H9 (cell line): ENCODE results near the gene GSTK1. TPM values are rescaled to one million over a fixed set of nuclear protein-coding genes. Genes with fewer than 3 reads are reported as not detected.

Source experiments
- DNase-seq: peaks from one replicate; pipeline ENCODE4 v3.0.0-alpha.2; 2017
- H2AFZ ChIP-seq: one replicate; pipeline ENCODE4 v1.6.1; 2013; ENCODE audit warnings: mild to moderate bottlenecking, low read length, control low read depth, moderate library complexity
- H2AK5ac ChIP-seq: 2 replicates; pipeline ENCODE4 v1.6.1; 2013; ENCODE audit warnings: low read length, control low read depth, mixed read lengths; ENCODE audit not compliant: insufficient read length
- H2BK120ac ChIP-seq: one replicate; pipeline ENCODE4 v1.6.1; 2013; ENCODE audit warnings: low read depth, mild to moderate bottlenecking, low read length, control low read depth, inconsistent platforms; ENCODE audit not compliant: poor library complexity, severe bottlenecking
- H2BK12ac ChIP-seq: 2 replicates; pipeline ENCODE4 v1.6.1; 2013; ENCODE audit warnings: low read length, control low read depth, mixed read lengths, low read depth; ENCODE audit not compliant: insufficient read length
- H2BK15ac ChIP-seq: 2 replicates; pipeline ENCODE4 v1.6.1; 2013; ENCODE audit warnings: low read depth, low read length, control low read depth
- H2BK20ac ChIP-seq: one replicate; pipeline ENCODE4 v1.6.1; 2013; ENCODE audit warnings: low read depth, mild to moderate bottlenecking, low read length, control low read depth, inconsistent platforms; ENCODE audit not compliant: poor library complexity, severe bottlenecking
- H2BK5ac ChIP-seq: 2 replicates; pipeline ENCODE4 v1.6.1; 2013; ENCODE audit warnings: low read length, control low read depth, mixed read lengths; ENCODE audit not compliant: insufficient read length
- H3K14ac ChIP-seq: 2 replicates; pipeline ENCODE4 v1.6.1; 2013; ENCODE audit warnings: low read length, control low read depth; ENCODE audit not compliant: insufficient read depth
- H3K18ac ChIP-seq: 2 replicates; pipeline ENCODE4 v1.6.1; 2013; ENCODE audit warnings: low read depth, mild to moderate bottlenecking, mixed read lengths, low read length, control low read depth; ENCODE audit not compliant: insufficient read length
- H3K23ac ChIP-seq: 2 replicates; pipeline ENCODE4 v1.6.1; 2013; ENCODE audit warnings: low read length, control low read depth, mixed read lengths, low read depth; ENCODE audit not compliant: insufficient read length
- H3K23me2 ChIP-seq: 2 replicates; pipeline ENCODE4 v1.6.1; 2013; ENCODE audit warnings: low read depth, mild to moderate bottlenecking, mixed read lengths, low read length, control low read depth; ENCODE audit not compliant: insufficient read length, poor library complexity, severe bottlenecking
- H3K27ac ChIP-seq: 2 replicates; pipeline ENCODE4 v1.5.1; 2013; ENCODE audit warnings: low read length, control low read depth, mixed read lengths, low read depth; ENCODE audit not compliant: insufficient read length
- H3K27me3 ChIP-seq: 2 replicates; pipeline ENCODE4 v1.6.1; 2013; ENCODE audit warnings: low read length, control low read depth, inconsistent platforms; ENCODE audit not compliant: insufficient read depth
- H3K4ac ChIP-seq: 2 replicates; pipeline ENCODE4 v1.6.1; 2013; ENCODE audit warnings: low read depth, mild to moderate bottlenecking, control low read depth, inconsistent platforms, low read length, moderate library complexity
- H3K4me1 ChIP-seq: 2 replicates; pipeline ENCODE4 v1.6.1; 2013; ENCODE audit warnings: low read length, control low read depth, inconsistent platforms; ENCODE audit not compliant: insufficient read depth
- H3K4me2 ChIP-seq: 2 replicates; pipeline ENCODE4 v1.6.1; 2013; ENCODE audit warnings: low read length, control low read depth, mixed read lengths; ENCODE audit not compliant: insufficient read length, insufficient read depth
- H3K56ac ChIP-seq: 2 replicates; pipeline ENCODE4 v1.6.1; 2013; ENCODE audit warnings: low read depth, mild to moderate bottlenecking, mixed read lengths, low read length, control low read depth; ENCODE audit not compliant: insufficient read length
- H3K79me1 ChIP-seq: 2 replicates; pipeline ENCODE4 v1.6.1; 2013; ENCODE audit warnings: low read depth, mild to moderate bottlenecking, moderate library complexity, low read length, control low read depth, inconsistent platforms; ENCODE audit not compliant: insufficient read depth, poor library complexity, severe bottlenecking
- H3K79me2 ChIP-seq: 2 replicates; pipeline ENCODE4 v1.6.1; 2013; ENCODE audit warnings: low read length, control low read depth, inconsistent platforms; ENCODE audit not compliant: insufficient read depth
- H3K9ac ChIP-seq: 2 replicates; pipeline ENCODE4 v1.6.1; 2013; ENCODE audit warnings: low read length, control low read depth, mixed read lengths; ENCODE audit not compliant: insufficient read length; ENCODE audit errors: extremely low read depth
- H3K9me3 ChIP-seq: one replicate; pipeline ENCODE4 v1.6.1; 2013; ENCODE audit warnings: low read depth, low read length, inconsistent platforms; ENCODE audit not compliant: control insufficient read depth
- H3T11ph ChIP-seq: one replicate; pipeline ENCODE4 v1.6.1; 2013; ENCODE audit warnings: mild to moderate bottlenecking, low read length, control low read depth, inconsistent platforms
- H4K20me1 ChIP-seq: one replicate; pipeline ENCODE4 v1.6.1; 2013; ENCODE audit not compliant: control insufficient read depth, insufficient read length, insufficient read depth
- H4K5ac ChIP-seq: 2 replicates; pipeline ENCODE4 v1.6.1; 2013; ENCODE audit warnings: low read depth, mild to moderate bottlenecking, mixed read lengths, low read length, control low read depth; ENCODE audit not compliant: insufficient read length
- H4K8ac ChIP-seq: replicated peaks from 2 replicates; pipeline ENCODE4 v1.6.1; 2013; ENCODE audit warnings: low read length, control low read depth, mixed read lengths, low read depth; ENCODE audit not compliant: insufficient read length
- H4K91ac ChIP-seq: 2 replicates; pipeline ENCODE4 v1.6.1; 2013; ENCODE audit warnings: low read depth, mild to moderate bottlenecking, moderate library complexity, mixed read lengths, low read length, control low read depth; ENCODE audit not compliant: insufficient read length
- H3K27ac Mint-ChIP-seq, 3 experiments: 2 replicates in 2 of 3; 3 replicates in 1 of 3; pipeline ENCODE4 v1.8.0; 2020 to 2021; ENCODE audit warnings: mixed read lengths in 3 of 3, mild to moderate bottlenecking in 1 of 3, moderate library complexity in 1 of 3
- H3K27me3 Mint-ChIP-seq: 2 replicates; pipeline ENCODE4 v1.8.0; 2021; ENCODE audit warnings: low read depth, mild to moderate bottlenecking, moderate library complexity, mixed read lengths
- H3K36me3 Mint-ChIP-seq, 3 experiments: 2 replicates in 2 of 3; 3 replicates in 1 of 3; pipeline ENCODE4 v1.8.0; 2020 to 2021; ENCODE audit warnings: low read depth in 3 of 3, mixed read lengths in 3 of 3; ENCODE audit not compliant: insufficient read depth in 1 of 3
- H3K4me1 Mint-ChIP-seq, 2 experiments: 2 replicates each; pipeline ENCODE4 v1.8.0; 2020; ENCODE audit warnings: mixed read lengths in 2 of 2
- H3K4me3 Mint-ChIP-seq, 2 experiments: 2 replicates in 1 of 2; 3 replicates in 1 of 2; pipeline ENCODE4 v1.8.0; 2020 to 2021; ENCODE audit warnings: mild to moderate bottlenecking in 2 of 2, mixed read lengths in 2 of 2, moderate library complexity in 1 of 2
- H3K9me3 Mint-ChIP-seq, 2 experiments: 2 replicates in 1 of 2; 3 replicates in 1 of 2; pipeline ENCODE4 v1.8.0; 2020; ENCODE audit warnings: mild to moderate bottlenecking in 2 of 2, mixed read lengths in 2 of 2, moderate library complexity in 1 of 2
- WGBS: extraction: QIAGEN DNeasy Blood & Tissue Kit; methylation state at CpG from one replicate; pipeline ENCODE4 v1.1.7; 2013; ENCODE audit warnings: missing lambda C conversion rate, low lambda C conversion rate, mixed read lengths; ENCODE audit not compliant: insufficient read length; ENCODE audit errors: extremely low coverage; 5-methylcytosine and 5-hydroxymethylcytosine counted together
- total RNA-seq: library from RNA; stranded (reverse); gene quantifications from 2 replicates; pipeline ENCODE4 v1.2.1, GENCODE V29; 2021
- TF ChIP-seq, protein P1 (sequence below): fragments of 200-600 bp; sonication (generic); conservative IDR thresholded peaks from 3 replicates; pipeline ENCODE4 v1.8.0; 2021; ENCODE audit warnings: antibody characterized with exemption, mild to moderate bottlenecking

GSTK1 gene
- total RNA-seq, 1 experiment from 2014 or later = 36.1 TPM

DNA sequence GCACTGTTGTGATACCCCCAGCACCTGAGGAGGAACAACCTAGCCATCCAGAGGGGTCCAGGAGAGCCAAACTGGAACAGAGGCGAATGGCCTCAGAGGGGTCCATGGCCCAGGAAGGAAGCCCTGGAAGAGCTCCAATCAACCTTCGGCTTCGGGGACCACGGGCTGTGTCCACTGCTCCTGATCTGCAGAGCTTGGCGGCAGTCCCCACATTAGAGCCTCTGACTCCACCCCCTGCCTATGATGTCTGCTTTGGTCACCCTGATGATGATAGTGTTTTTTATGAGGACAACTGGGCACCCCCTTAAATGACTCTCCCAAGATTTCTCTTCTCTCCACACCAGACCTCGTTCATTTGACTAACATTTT is 23.3 kb downstream of the GSTK1 start:
- Histone ChIP-seq H2BK12ac (no peak overlapping the region), H2BK5ac (no peak overlapping the region), H3K23me2 (peaks cover 10% of the 10 kb centered on the region), H3T11ph (no peak overlapping the region), H4K5ac (no peak overlapping the region), H3K79me1 (no peaks in the 10 kb centered on the region), H2BK20ac (no peak overlapping the region), H3K9ac (no peak overlapping the region), H3K4me2 (no peak overlapping the region), H4K8ac (no peak overlapping the region), H3K23ac (no peak overlapping the region), H2BK120ac (no peak overlapping the region), H3K79me2 (peaks cover 16% of the 10 kb centered on the region; the same call in 1 of the 2 replicates), H3K27ac (no peak overlapping the region), H4K20me1 (no peaks in the 10 kb centered on the region), H3K4me1 (peaks cover 9% of the 10 kb centered on the region; the same call in 1 of the 2 replicates), H3K56ac (no peak overlapping the region), H4K91ac (no peak overlapping the region), H2BK15ac (no peak overlapping the region), H2AFZ (no peak overlapping the region), H3K9me3 (peaks cover 10% of the 10 kb centered on the region), H2AK5ac (no peak overlapping the region), H3K4ac (no peak overlapping the region), H3K14ac (no peak overlapping the region), H3K27me3 (peaks cover 10% of the 10 kb centered on the region; the same call in 1 of the 2 replicates), H3K18ac (no peak overlapping the region)
- Mint-ChIP-seq H3K4me3 (no peak overlapping the region), H3K4me1 (peaks cover 40 to 46% of the 10 kb centered on the region in 2 experiments), H3K27me3 (peaks cover 36% of the 10 kb centered on the region), H3K27ac (no peak overlapping the region), H3K9me3 (peaks cover 12 to 14% of the 10 kb centered on the region in 2 experiments), H3K36me3 (peaks cover 22 to 35% (median 28%) of the 10 kb centered on the region in 3 experiments)
- DNase-seq = no peak
- TF ChIP-seq, protein P1, sequence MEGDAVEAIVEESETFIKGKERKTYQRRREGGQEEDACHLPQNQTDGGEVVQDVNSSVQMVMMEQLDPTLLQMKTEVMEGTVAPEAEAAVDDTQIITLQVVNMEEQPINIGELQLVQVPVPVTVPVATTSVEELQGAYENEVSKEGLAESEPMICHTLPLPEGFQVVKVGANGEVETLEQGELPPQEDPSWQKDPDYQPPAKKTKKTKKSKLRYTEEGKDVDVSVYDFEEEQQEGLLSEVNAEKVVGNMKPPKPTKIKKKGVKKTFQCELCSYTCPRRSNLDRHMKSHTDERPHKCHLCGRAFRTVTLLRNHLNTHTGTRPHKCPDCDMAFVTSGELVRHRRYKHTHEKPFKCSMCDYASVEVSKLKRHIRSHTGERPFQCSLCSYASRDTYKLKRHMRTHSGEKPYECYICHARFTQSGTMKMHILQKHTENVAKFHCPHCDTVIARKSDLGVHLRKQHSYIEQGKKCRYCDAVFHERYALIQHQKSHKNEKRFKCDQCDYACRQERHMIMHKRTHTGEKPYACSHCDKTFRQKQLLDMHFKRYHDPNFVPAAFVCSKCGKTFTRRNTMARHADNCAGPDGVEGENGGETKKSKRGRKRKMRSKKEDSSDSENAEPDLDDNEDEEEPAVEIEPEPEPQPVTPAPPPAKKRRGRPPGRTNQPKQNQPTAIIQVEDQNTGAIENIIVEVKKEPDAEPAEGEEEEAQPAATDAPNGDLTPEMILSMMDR = no peak
- WGBS = no CpG with 5 or more reads among the region's 6 CpGs
